Measurements from ENCODE around the gene DIPK1C.

The DIPK1C gene

DNA sequence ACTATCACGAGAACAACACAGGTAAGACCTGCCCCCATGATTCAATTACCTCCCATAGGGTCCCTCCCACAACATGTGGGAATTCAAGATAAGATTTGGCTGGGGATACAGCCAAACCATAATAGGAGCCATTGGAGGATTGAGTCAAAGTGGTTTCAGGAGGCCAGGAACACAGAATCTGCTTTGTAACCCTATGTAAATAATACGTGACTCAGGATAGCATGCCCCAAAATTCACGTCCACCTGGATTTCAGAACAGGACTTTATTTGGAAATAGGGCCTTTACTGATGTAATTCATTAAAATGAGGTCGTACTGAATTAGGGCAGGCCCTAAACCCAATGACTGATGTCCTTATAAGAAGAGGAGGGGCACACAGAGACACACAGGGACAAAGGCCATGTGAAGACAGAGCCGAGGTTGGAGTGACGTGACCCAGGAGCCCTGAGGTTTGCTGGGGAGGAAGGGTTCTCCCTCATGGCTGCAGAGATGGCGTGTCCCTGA, 23.1 kb upstream of the DIPK1C start:
- no peak for DNase-seq

DNA sequence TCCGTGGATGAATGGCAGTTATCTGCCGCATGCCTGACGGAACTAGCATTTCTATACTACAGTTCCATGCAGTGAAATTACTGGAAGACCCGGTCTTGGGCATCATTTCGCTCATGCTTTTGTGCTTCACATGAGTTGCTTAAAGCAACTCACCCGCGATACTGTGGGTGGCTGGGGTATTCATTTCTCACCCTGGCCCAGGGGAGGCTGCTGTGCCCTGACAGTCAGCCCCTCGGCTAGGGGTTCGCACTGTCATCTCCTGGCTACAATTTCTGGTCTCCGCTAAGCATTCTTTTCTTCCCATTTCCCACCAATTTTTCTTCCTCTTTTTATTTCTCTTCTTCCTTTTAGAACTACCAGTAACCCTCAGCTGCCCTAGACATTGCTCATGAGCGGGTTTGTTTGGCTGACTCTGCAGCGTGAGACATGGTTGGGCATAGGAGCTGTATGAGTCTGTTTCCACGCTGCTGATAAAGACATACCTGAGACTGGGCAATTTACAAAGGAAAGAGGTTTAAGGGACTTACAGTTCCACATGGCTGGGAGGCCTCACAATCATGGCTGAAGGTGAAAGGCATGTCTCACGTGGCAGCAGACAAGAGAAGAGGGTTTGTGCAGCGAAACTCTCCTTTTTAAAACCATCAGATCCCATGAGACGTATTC, 22.5 kb upstream of the DIPK1C start:
- no peak for DNase-seq

DNA sequence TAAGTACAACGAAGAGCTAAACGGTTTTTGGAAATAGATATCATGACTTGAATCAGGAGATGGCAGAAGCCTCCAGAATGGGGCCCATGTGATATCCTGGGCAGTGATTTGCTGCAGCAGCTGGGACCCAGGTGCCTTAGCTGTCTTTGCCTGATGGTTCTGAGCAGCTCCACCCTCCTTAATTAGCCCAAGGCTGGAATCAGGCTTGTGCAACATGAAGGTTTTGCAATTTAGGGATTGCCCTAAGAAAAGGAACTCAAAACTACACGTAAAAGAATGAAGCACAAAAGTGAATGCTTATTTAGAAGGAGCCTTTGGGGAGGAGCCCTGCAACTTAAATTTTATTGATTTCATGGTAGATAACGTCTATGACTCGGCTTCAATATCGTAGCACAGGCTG, 21.8 kb upstream of the DIPK1C start:
- DNase-seq = no peak

DNA sequence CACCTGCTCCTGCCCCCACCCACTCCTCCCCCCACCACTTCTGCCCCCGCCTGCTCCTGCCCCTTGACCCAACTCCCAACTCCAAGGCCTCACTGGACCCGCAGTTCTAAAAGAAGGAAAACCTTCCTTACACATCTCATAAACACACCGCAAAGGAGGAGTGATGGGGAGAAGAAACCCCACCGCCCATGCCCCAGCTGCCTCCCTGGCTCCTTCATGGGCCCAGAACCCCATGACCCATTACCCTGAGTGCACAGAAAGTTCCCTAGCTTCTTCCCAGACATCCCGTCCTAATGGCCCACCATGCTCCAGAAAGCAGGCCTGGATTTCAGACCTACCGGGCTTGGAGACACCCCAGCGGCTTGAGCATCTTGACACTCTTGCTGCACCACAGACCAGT, 21.2 kb upstream of the DIPK1C start:
- no peak for DNase-seq

DNA sequence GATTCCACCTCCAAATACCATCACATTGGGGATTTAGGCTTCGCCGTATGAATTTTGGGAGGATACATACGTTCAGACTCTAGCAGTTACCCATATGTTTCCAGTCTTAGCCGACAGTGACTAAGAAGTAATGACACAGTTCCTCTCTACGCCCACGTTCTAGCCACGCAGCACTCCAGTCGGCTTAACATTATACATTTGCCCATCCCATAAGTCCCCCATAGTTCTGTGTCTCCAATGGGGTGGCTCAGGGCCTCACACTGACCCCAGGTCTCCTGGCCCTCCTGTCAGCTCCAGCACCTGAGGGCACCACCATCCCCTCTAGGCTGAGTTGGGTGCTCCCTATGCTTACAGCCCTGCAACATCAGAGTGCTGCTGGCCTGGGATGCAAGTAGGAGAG, 20.7 kb upstream of the DIPK1C start:
- no peak for DNase-seq

DNA sequence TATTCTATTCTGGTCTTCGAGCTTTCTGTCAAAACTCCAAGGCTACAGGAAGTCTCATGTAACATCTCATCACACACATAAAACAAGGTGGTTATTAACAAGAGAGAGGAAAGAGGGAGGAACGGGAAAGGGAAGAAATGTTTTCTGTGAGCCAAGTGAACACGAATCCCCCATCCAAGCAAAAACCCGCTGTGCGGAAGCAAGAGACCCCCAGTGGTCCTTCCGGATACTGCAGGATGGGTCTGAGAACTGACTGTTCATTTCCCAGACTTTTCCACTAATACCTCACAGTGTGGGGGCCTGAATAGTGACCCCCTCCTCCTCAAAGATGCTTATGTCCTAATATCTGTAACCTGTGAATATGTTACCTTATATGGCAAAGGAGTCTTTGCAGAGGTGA, 19.0 kb upstream of the DIPK1C start:
- no peak for DNase-seq

DNA sequence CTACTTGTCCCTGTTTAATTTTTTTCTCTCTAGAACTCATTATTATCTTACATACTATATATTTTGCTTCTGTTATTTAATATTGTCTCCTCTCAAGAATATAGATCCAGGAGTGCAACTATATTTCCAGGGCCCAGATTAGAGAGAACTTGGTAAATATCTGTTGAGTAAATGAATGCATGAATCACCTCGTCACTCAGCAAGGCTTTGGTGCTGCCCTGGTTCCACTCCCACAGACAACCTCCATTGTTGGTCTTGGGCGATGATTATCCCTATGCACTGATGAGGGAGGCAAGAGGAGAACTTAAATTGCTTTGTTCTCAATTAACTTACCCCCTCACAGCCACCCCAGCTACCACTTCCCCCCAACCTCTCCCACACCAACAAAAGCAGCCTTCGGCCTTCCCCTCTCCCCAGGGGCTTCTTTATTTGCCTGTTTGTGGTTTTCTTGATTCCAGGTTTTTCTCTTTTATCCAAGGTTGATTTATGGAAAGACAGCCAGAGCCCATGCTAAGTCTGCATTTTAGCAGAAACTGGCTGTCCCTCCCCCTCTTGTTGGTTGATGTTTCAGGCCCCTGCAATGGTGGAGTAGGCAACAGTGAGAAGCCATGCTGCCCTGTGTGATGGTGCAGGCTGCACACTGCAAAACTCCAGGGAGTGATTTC, 17.0 kb upstream of the DIPK1C start:
- no peak for DNase-seq

DNA sequence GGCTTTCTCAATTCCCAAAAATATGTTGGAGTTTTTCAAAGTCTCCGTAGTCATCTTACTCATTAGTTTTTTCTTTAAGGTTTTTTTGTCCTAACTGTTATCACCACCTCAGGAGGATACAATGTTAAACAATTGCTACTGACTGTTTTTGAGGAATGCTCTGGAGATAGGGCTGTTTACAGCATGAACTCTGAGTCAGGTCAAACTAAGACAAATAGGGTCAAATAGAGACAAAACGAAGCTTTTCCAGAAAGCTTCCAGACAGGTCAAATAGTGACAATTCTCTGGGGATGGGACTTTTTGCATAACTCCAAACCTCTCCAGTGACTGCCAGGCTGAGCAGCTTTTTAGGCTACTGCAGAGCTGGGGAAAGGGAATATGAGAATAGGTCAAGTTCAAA, 15.2 kb upstream of the DIPK1C start:
- no peak for DNase-seq

DNA sequence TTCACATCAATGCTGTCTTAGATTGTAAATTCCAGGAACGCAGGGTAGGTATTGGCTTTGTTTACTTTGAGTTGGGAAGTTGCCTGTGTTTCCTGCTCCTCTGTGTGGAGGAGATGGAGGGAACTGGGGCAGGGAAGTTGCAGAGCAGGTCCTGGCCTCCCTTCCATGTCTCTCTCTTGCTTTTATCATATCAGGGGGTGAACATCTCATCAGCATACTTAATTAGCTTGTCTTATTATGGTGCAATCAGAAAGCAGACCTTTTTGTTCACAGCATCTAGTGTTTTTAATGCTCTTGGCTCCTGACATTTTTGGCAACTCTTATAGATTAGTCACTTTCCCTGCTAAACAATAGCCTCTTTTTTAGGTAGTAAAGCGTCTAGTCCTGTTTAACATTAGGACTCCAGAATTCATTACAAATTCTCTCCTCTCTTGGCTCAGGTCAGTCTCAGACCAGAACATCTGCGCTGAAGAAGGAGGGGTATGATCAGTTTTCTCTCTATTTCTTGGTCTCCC, 11.5 kb upstream of the DIPK1C start:
- no peak for DNase-seq

DNA sequence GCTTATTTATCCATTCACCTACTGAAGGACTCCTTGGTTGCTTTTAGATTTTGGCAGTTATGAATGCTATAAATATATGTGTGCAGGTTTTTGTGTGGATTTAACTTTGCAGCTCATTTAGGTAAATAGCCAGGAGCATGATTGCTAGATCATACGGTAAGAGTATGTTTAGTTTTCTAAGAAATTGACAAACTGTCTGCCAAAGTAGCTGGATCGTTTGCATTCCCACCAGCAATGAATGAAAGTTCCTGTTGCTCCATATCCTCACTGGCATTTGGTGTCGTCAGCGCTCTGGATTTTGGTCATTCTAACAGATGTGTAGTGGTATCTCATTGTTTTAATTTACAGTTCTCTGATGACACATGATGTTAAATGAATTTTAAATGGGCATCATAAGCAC, 8.7 kb upstream of the DIPK1C start:
- no peak for DNase-seq

DNA sequence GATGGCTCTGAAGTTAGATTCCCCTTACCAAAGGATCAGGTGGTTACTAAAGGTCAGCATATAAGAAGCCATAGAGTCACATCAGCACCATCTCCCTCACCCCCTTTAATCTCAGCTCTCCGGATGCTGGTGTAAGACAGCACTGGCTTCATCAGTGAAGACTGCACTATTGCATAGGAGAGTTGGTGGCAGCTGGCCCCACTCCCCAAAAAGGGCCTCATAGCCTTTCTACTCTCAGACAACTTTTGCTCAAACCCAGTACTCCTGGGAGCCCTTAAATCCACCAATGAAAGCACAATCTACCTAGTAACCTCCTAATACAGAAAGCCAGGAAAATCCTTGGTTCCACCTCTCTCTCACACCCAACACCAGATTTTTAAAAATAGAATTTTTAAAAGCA, 6.9 kb upstream of the DIPK1C start:
- no peak for DNase-seq

DNA sequence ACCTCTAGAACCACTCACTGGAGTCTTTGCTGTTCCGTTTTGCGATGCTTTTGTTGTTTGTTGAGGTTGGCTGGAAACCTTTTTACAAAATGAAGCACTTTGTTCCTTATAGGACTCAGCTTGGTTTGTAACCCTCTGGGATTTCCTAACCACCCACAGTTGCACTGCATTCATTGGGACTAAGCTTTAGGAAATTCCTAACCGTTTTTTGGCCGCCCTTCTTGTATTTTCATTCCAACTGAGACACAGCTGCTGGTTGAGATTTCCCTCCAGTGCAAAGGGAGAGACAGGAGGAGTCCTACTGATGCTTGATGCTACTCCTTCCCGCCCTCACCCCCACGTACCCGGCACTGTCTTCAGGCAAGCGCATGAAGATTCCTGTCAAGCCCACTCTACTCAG, 6.1 kb upstream of the DIPK1C start:
- DNase-seq = no peak

DNA sequence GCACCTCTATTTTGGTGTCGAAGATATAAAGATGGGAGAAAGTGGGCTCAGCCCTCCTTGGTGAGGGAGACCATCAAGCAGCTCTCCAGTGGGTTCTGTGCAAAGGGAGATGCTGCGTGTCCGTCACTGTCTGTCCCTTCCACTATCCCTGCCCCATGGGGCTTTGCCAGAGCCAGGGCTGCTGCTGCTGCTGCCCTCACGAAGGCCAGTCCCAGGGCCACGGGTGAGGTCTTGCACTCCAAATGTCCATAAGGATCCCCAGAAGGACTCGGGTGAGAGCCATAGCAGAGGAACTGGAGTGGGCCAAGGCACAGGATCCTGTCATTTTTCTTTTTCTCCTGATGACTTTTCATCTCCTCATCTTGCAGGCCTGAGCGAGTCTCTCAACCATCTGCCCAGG, 3.7 kb upstream of the DIPK1C start:
- DNase-seq = no peak

DNA sequence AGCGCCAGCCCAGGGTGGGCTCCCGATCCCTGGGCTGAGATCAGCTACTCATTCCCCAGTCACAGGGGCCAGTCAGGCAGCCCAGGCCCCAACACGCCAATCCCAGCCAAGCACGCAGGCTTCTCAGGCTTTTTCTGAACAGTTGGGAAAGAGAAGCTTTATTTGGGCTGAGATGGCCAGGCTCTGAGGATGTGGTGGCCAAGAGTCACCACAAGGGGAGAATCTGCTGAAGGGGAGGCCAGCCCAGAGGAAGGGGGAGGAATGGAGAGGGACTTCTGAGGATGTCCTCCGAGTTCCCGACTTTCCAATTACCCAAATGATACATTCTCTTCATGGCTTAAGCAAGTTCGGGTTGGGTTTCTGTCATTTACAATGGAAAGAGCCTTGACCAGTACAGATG, 2.8 kb upstream of the DIPK1C start:
- no peak for DNase-seq

DNA sequence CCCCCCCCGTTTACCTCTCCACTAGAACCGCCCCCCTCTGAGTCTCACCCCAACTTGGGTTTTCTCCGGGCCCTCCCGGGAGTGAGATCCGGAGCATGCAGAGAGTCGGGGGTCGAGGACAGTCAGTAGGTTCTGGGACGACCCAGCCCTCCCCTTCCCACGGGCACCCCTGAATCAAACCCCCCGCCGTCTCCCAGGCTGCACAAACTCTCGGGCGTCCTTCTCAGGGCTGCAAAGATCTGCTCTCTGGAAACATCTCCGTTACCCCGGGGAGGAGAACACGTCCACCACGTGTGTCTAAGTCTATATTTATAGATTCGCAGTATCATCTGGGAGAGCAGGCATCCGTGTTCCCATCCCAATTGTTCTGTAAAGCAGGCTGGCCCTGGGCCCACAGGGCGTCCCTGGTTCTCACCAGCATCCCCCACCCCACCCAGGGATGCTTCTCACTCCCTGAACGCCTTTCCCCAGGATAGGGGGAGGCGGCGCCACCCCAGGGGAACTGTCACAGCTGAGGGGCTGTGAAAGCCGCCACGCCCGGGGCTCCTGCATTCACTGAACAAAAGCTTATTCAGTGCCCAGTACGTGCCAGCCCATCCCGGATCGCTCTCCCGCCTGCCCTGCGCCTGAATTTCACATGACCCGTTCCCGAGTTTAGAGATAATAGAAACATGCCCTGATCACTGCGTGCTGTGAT, 765 bp upstream of the DIPK1C start:
- DNase-seq = no peak

DNA sequence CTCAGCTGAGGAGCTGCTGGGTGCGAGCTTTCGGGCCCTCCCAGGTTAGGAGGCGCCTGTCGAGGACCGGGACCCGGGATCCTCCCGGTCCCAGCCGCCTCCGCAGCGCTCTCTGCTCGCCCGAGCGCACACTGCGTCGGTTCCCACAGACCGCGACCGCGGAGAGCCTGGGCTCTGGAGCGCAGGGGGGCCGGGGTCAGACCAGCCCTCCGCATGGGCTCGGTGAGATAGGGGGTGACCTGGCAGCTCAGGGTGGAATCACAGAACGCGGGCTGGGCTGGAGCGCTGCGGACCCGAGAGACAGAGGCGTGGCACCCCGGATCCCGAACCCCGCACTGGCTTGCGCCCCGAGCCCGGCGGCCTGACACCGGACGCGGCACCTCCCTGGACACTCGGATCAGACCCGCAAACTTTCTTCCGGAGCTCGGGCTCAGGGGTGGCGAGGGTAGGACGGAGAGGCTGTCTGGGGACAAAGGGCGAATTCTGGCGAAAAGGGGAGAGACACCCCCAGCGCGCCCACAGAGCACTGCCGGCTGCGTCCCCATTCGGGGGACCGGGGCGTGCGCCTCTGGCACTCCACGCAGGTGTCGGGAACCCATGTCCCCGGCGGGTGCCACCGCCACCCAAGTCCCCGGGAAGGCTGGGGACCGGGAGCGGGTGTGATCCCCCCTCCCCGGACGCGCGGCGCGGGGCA, 612 bp downstream of the DIPK1C start:
- DNase-seq = peak; percentile 64

DNA sequence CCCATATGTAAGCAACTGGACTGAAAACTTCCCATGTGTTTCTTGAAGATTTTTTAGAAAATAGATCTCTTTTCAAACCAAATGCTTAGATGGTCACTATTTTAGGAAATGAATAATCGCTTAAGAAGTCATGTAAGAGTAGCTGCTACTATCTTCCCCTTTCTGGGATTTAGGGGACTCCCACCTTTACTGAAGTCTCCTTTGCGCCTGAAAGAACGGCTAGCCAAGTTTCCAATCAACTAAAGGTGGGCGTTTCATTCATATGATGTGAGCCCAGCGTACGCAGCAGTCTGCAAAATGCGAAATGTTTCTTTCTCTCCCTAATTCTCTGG, 1.1 kb downstream of the DIPK1C start:
- no peak for DNase-seq

DNA sequence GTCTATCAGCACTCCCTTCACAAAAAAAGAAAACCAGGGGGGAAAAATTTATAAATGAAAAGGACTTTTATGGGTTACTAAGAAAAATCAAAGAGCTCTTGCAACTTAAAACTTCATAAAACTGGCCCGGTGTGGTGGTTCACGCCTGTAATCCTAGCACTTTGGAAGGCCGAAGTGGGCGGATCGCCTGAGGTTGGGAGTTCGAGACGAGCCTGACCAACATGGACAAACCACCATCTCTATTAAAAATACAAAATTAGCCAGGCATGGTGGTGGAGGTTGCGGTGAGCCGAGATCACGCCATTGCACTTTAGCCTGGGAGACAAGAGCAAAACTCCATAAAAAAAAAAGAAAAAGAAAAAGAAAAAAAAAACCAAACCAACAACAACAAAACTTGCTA, 1.7 kb downstream of the DIPK1C start:
- DNase-seq = no peak

DNA sequence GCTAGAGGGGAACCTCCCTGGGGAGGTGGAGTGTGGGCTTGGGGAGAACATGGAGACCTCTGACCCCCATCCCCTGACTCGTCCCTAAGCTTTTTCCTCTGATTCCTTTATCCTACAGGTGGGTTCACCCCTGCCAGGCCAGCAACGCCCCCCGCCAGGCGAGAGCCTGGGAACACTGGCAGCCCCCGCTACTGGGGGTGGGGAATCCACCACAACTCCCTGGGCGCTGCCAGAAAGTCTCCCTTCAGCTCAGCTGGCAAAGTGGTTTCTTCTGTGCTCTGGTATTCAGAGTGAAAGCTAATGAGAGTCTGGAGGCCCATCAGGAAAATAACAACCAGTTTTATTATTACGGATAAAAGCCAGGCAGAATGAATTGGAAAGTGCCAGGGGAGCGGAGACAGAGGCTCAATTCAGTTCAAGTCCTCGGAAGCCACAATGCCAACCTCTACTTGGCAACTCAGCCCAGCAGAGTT, 2.8 kb downstream of the DIPK1C start:
- DNase-seq = no peak

DNA sequence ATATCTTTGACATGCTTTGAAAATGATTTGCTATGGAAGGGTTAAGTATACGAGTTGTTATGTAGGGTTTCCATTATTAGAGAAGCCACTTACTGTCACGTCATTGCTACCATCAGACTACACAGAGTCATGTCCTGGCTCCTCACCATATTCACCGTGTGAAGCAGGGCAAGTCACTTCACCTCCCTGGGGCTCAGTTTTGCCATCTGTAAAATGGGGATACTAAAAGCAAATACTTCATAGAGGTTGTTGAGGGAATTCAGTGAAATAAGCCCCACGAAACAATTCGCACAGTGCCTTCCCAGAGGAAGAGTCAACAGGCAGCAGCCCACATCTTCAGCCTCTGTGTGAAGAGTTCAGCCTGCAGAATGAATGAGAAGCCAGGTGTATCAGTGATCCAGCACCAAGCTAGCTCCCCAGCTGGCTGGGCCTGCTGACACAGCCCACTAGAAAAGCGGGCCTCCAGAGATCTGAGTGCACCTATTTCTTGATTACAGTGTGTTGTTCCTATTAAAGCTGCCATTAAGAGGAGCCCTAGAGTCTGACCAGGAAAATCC, 3.4 kb downstream of the DIPK1C start:
- DNase-seq = no peak

DNA sequence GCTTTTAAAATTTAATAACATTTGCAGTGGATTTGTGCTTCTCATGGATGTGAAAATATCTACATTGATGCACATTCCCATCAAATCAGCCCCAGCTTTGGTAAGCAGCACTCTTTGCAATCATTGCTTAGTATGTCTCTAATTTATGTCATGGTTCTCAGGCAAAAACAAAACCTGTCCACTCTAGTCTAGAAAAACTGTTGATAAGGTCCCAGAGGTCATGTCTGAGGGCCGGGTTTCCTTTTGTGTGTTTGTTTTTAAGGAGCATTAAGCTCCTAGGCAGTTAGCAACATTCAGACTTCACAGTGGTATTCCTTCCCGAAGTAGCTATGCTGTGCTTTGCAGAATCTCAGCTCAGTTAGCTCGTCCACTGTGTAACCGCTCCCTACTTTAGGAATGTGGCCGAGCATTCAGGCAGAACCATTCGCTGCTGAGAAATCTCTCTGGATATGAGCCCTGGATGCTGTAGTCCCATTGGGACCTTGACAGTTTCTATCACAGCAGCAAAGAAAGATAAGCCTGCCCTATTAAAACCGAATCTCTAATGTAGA, 4.0 kb downstream of the DIPK1C start:
- no peak for DNase-seq

DNA sequence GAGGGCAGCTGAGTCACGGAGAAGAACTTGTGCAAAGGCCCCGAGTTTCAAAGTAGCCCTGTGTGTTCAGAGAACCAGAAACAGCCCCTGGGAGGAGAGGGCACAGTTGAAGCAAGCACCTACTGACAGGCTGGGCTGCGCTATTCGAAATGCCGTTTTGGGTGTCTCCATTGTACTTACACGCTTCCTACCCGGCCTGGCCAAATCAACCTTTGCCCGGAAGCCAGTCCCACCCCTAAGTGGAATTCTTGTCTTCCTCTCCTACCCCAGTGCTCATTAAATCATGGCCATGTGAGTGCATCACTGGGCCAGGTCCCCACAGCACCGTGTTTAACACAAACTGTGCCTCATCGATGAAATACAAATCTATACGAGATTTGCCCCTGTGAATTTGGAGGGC, 6.0 kb downstream of the DIPK1C start:
- no peak for DNase-seq

DNA sequence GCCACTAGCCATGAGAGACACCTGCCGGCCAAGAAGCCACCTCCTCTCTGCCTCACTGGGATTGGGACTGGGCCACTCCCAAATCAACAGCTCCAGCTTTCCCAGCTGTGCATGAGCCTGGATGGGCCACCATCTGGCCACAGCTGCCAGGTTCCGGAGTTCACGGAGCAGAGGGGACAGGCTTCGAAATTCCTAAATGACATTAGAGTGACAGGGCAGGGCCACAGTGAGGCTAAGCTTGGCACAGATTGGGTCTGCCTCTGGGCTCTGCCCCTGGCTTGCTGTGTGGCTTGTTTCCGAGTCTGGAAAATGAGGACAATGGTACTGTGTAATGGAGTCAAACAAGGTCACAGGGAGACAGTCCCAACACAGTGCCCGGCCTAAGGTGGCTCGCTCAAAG, 6.5 kb downstream of the DIPK1C start:
- no peak for DNase-seq
